Stimulated activated CD8-positive, alpha-beta memory T cell treated with anti-CD3 and anti-CD28 coated beads, Interleukin-4, amount 100 ng/mL, for 24 hours (primary cell): Measurements from ENCODE around the gene PLA2G2C.

Source experiments
- DNase-seq: peaks from one replicate; pipeline ENCODE4 v3.0.0-alpha.2; 2020; ENCODE audit warnings: low read depth

Gene PLA2G2C

DNA sequence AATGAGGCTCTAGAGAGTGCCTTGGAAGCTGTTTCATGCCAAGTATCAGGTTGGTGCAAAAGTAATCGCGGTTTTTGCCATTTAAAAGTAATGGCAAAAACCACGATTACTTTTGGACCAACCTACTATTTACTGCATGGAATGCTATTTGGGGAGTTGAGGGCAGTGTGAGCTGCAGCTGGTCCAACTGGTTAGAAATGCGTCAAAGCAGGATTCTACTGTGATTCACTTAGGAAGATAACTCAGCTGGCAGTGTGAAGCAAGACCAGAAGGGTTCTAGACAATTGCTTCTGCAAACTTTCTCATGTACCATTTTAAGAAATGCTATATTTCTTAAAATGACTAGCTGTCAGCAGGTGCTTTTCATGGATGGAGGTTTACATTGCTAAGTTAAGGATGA is 21.2 kb upstream of the PLA2G2C start:
- DNase-seq, result no peak

DNA sequence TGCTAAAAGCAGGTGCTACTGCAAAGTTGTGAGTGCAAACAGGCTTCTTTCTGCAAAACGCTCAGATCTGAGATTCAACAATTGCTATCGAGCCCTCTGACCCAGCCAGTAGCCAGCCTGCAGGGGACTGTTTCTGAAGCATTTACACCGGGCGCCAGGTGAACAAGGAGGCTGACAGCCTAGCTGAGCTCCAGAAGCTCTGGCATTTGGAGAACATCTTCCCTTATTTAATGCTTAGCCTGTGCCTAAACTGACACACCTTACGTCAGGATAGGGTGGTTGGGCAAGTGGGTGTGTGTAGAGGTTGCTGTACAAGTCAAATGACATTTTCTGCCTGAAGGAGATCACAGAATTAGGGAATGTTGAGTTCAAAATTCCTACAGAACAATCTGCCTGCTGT is 15.8 kb upstream of the PLA2G2C start:
- DNase-seq, result no peak

DNA sequence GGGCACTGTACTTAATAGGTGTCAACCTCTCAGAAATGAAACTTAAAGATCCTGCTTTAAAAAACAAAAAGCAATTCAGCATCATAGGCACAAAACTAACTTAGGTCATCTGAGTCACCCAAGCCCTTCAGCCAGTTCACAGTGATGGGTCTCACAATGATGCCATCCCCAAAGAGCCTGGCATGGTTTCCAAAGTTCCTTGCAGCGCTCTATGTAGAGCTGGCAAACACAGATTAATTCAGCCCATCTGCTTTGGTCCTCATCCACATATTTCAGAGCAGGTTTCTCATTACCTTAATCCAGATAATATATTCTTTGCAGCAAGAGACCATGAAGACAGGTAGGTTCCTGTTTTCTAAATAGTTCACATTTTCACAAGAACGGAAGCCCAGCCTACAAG is 14.6 kb upstream of the PLA2G2C start:
- DNase-seq, result no peak

DNA sequence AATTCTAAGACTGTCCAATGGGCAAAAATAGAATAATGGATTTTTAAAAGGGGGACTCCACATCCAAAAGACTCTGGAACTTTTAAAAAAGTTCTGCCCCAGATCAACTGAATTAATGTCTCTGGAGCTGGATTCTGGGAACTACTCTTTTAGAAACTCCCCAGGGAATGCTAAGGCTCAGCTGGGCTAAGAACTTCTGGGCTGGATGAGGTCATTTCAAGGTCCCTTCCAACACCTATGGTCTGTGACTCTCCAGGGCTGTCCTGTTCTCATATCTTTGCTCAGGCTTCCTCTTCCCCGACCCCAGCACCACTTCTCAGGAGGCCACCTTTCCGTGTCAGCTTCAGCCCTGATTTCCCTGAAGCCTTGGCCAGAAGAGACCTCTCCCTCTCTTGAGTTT is 13.5 kb upstream of the PLA2G2C start:
- DNase-seq, result no peak

DNA sequence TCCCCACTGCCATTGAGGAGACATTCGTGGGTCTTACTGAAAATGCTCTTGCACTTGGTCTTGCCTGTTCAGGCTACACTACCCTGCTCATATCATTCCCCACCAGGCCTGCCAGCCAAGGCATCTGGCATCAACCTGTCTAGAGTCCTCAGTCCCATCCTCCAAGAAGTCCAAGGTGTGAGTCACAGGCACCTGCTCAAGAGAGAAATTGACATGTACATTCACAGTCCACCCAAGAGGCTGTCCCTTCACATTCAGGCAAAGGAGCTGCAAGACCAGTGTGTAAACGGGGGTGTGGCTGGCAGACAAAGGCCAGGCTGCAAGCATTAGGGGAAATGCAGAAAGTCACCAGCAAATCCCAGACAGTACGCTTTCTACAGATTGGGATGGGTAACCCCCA is 13.1 kb upstream of the PLA2G2C start:
- no peak for DNase-seq

- no peak for DNase-seq
These were observed 12.6 kb upstream of the PLA2G2C start for GRCh38 chr1:20198918-20199317.

- no peak for DNase-seq
These were observed 12.0 kb upstream of the PLA2G2C start for GRCh38 chr1:20198296-20198695.

- no peak for DNase-seq
These were observed 11.0 kb upstream of the PLA2G2C start for GRCh38 chr1:20197329-20197791.

DNA sequence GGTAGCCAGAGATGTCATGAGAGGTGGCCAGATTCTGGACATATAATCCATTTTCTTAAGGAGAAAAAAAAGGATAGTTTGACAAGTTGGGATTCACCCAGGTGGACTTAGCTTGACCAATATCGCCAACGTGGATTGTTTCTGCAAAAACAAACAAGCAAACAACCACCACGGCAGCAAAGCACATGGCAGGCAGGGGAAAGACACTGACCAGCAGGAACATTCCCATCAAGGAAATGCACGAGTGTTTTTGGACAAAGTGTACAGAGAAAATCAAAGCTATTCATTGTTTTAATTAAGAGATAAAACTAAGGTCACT is 9.1 kb upstream of the PLA2G2C start:
- no peak for DNase-seq

DNA sequence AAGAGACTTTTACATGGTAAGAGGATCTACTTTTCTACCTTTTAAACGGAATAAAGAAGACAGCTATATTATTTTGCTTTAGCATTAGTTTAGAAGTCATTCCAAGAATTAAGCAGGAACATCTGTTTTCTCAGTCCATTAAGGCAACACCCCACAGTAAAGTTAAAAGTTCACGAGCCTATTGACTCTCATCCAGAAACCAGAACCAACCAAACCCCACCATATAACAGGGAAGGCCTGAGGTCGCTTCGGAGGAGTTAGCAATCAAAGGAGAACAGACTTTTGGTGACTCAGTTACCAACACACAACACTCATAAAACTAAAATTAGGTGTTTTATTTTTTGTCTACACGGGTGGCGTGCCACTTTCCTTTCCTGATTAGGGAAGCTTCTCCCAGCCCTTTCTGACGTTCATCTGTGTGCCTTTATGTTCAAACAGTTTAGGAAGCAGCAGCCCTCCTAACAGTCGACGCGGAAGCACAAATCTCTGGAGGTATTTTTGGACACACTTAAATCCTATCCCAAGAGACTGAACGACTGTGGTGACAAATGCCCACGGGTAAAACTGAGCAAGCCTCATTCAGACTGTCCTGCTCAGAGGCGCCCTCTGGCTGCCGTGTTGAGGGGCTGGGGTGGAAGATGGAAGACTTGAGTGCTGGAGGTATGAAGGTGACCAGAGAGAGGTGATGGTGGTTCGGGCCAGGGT is 8.6 kb upstream of the PLA2G2C start:
- peak; percentile 66 for DNase-seq

GRCh38 chr1:20194224-20194623 is 7.9 kb upstream of the PLA2G2C start:
- DNase-seq, result no peak

- DNase-seq, result no peak
These were observed 6.6 kb upstream of the PLA2G2C start for GRCh38 chr1:20192871-20193411.

DNA sequence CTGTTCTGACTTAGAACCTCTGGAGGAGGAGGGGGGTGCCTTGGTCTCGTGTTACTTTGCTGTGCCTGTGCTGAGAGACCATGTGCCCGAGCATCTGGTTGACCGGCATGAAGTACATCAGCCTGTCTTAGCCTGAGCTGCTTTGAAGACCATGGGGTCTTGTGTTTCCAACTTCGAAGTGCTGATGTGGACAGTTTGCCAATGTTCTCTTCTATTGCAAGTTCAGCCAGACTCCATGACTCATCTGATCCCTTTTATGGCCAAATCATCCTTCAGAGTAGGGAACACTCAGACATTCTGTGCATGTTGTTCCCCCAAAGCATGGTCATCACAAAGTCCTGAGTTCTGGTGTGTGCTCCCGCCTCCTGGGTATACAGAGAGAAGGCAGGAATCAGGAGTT is 6.0 kb upstream of the PLA2G2C start:
- no peak for DNase-seq

DNA sequence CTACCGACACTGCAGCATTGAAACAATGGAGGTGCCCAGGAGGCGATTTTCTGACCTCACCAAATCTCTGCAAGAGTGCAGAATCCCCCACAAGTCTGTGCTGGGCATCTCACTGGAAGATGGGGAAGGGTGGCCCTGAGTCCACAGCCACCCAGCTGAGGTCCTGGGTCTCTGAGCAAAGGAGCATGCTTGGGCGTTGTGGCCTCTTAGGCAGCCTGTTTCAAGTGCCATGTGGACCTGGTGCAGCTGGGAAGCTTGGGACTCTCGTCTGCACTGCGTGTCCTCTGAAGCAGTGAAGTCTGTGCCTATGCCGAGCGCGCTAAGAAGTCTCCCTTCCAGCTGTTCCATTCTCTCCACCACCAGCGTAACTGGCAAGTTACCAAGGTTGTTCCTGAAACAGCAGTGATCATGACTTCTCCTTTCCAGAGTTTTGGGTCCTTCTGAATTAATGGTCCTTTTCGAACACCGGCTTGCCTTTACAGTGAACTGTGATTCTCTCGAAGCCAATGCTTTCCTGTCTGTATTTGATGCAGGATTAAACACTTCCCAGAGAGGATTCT is 5.0 kb upstream of the PLA2G2C start:
- DNase-seq, result no peak

DNA sequence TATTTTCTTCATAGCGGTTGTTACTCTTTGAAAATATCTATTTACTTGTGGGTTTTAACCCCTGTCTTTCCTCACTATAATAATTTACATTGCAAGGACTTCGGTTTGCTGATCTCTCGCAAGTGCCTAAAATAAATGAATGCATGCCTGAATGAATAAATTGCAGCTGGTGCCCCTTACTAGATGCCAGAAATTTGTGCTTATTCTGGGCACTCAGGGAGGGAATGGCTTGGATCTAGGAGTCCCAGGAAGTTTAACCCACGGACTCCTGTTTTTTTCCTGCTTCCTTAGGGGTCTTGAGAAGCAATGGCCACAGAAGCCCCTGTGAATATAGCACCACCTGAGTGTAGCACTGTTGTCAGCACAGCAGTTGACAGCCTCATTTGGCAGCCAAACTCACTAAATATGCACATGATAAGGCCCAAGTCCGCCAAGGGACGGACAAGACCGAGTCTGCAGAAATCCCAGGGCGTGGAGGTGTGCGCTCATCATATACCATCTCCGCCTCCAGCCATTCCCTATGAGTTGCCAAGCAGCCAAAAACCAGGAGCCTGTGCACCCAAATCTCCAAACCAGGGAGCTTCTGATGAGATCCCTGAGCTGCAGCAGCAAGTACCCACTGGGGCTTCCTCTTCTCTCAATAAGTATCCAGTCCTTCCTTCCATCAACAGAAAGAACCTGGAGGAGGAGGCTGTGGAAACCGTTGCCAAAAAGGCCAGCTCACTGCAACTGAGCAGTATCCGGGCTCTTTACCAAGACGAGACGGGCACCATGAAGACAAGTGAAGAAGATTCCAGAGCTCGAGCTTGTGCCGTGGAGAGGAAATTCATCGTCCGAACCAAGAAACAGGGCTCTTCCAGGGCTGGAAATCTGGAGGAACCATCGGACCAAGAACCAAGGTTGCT is 4.2 kb upstream of the PLA2G2C start:
- DNase-seq, result no peak

GRCh38 chr1:20189664-20190063 is 3.3 kb upstream of the PLA2G2C start:
- no peak for DNase-seq

- no peak for DNase-seq
These were observed 2.1 kb upstream of the PLA2G2C start for GRCh38 chr1:20188455-20188817.

DNA sequence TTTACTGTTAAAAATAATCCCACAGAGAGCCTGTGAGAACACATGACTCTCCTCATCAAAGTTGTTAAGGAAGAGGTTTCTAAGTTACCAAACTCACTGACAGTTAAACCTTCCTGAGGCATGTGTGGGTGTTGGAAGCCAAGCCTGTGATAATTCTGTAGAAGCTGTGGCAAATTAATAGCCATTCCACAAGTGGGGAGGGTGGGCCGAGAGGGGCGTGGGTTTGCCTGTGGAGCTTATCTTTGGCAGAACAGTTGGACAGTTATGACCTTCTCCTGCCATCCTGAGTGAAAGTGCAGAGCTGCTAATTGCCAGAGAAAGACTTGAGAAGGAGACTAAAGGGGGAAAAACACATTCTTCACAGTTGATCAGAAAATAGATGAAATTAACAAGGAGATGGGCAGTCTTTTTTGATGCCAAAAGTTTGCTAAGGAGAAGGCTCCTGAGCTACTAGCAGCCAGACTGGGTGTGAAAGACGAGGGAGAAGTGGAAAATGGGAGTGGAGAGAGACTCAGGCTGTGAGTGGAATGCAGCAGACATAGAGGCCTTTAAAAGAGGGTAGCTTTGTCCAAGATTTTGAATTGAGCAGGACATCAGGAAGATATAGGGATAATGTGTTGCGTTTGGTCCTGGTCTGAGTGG is 1.6 kb upstream of the PLA2G2C start:
- no peak for DNase-seq

- DNase-seq, result no peak
These were observed 940 bp upstream of the PLA2G2C start for GRCh38 chr1:20187103-20187812.

- DNase-seq, result peak; percentile 32
These were observed 1.1 kb downstream of the PLA2G2C start for GRCh38 chr1:20184997-20185833.

GRCh38 chr1:20184481-20184900 is 1.8 kb downstream of the PLA2G2C start:
- DNase-seq, result no peak
